Vagina (tissue), 2 donors: ENCODE measurements around the gene RNASEH2B.

Experiments
- POLR2AphosphoS5 ChIP-seq, 2 donors: sonication (generic); formaldehyde crosslinking; IDR thresholded peaks; one replicate each; pipeline ENCODE4 v1.9.0; 2017; ENCODE audit warnings: antibody characterized with exemption in 2 of 2, mild to moderate bottlenecking in 2 of 2, low read depth in 1 of 2; ENCODE audit not compliant: insufficient read depth in 1 of 2
- TF ChIP-seq, protein P1 (sequence below), 3 experiments: fragments of 450-650 bp in 2 of 3; fragments of 200-600 bp in 1 of 3; sonication (generic) in 1 of 3; IDR thresholded peaks; one replicate each; pipeline ENCODE4 v1.5.1; 2017 to 2019; ENCODE audit warnings: antibody characterized with exemption in 3 of 3, mild to moderate bottlenecking in 2 of 3, moderate library complexity in 2 of 3

DNA sequence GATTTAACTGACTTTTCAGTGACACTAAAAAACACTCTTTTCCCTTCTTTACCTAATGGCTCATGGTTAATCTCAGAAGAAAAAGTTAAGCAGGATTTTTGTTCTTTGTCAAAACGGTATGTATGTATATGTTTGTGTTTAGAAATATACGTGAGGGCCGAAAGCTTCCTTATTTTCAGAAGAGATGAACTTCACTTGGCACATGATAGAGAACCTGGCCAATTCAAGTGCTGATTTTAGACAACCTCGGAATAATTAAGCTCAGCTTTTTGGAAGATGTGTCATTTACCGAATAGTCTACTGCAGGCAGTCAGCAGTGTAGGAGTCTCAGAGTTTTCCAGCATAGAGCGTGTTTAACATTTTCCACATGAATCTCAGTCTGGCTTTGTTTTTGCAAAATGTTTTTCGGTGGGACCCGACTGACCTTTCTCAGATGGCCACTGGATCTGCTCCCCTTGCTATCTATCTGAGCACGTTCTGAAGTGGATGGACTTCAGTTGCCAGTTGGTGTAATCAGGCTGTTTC, 4.6 kb downstream of the RNASEH2B start:
- TF ChIP-seq, protein P1, sequence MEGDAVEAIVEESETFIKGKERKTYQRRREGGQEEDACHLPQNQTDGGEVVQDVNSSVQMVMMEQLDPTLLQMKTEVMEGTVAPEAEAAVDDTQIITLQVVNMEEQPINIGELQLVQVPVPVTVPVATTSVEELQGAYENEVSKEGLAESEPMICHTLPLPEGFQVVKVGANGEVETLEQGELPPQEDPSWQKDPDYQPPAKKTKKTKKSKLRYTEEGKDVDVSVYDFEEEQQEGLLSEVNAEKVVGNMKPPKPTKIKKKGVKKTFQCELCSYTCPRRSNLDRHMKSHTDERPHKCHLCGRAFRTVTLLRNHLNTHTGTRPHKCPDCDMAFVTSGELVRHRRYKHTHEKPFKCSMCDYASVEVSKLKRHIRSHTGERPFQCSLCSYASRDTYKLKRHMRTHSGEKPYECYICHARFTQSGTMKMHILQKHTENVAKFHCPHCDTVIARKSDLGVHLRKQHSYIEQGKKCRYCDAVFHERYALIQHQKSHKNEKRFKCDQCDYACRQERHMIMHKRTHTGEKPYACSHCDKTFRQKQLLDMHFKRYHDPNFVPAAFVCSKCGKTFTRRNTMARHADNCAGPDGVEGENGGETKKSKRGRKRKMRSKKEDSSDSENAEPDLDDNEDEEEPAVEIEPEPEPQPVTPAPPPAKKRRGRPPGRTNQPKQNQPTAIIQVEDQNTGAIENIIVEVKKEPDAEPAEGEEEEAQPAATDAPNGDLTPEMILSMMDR (IDR thresholded peaks at IDR 0.05), result no peak
- no peak for TF ChIP-seq POLR2AphosphoS5 (IDR thresholded peaks at IDR 0.05; ENCODE audit: insufficient read depth in 1 of 2, low read depth in 1 of 2)
